LNCaP clone FGC (cell line): ENCODE data around the gene ZRANB1.

ENCODE experiments used
- DNase-seq: peaks from one replicate; pipeline ENCODE4 v3.0.0-alpha.2; 2011; ENCODE audit warnings: low read depth
- H3K4me3 ChIP-seq: 2 replicates; pipeline ENCODE4 v1.5.1; 2011; ENCODE audit warnings: mild to moderate bottlenecking, low read depth, low read length, control low read depth
- CTCF ChIP-seq: IDR thresholded peaks from 2 replicates; pipeline ENCODE4 v1.5.1; 2012; ENCODE audit warnings: mild to moderate bottlenecking; ENCODE audit not compliant: control insufficient read depth, insufficient read depth; ENCODE audit errors: extremely low read depth

ZRANB1 gene

GRCh38 chr10:125030567-125031197 lies 88.8 kb downstream of the ZRANB1 start:
- no peak for DNase-seq
- no peak overlapping the region for H3K4me3 ChIP-seq
- no peak for TF ChIP-seq CTCF

GRCh38 chr10:125032474-125033020 lies 90.6 kb downstream of the ZRANB1 start:
- TF ChIP-seq CTCF = no peak
- DNase-seq = no peak
- H3K4me3 ChIP-seq = no peak overlapping the region

DNA sequence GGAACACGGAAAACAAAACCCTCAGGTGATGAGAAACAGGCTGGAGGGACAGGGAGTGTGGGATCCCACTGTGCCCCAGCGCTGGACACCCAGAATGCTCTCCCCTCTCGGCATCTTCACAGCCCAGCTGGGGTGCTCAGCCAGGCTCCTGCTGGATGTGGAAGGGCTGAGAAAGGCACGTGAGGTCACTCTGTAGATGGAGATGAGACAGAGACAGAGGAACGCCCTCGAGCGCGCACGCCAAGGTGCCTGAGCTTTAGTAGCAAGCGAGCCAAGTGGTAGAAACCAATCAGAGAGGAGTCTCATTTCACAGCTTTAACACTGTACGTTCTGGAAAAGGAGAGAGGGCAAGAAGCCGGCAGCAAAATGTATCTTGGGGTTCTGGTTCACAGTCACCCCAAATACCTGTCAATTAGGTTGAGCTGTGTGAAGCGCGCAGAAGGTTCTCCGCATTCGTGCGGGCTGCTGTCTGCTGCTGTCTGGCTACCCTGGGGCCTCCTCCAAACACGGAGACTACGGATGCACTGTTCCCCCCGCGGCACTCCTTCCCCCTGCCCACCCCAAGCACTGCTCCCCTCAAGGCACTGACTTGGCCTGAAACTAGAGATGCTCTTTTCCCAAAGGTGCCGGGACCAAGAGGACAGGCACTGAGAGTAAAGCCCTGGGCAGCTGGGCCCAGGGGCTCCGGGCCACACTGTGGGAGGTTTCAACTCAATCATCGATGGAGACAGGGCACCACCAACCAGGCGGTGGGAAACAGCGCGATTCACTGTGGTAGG lies 91.4 kb downstream of the ZRANB1 start:
- no peak overlapping the region for H3K4me3 ChIP-seq
- no peak for TF ChIP-seq CTCF
- no peak for DNase-seq

DNA sequence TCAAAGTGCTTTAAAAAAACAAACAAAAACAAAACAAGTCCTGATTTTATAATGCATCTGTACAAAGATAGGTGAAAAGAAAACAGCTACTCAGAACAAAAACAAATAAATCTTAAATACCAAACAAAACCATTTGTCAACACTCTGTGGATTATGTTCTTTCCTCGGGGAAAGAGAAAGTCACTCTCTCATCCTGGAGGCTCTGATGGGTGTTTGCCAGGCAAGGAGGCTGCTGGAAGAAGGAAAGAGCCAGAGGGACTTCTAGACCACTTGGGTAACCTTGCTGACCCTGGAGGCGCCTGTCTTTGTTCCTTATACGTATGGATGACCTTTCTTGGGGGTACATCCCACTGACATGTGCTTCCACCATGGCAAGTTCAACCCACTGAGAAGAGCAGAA lies 92.8 kb downstream of the ZRANB1 start:
- no peak for TF ChIP-seq CTCF
- DNase-seq = peak; percentile 41
- H3K4me3 ChIP-seq = no peak overlapping the region

DNA sequence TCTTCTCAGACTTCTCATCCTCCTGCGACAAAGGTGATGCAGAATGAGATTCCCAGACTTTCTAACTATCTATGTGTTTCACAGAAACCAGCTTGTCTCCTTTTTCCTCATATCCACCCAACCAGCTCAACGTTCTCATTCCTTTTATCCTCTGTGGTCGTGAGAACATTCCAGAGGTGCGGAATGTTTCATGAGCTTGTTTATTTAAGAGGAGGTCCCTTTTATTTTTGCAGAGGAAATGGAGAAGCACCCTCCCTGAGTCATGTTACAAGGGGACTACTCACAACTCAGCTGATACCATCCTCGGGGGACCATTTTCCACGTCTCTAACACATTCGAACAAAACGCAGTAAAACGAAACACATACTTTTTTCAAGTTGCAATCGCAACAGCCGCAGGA lies 93.2 kb downstream of the ZRANB1 start:
- H3K4me3 ChIP-seq = no peak overlapping the region
- TF ChIP-seq CTCF = no peak
- DNase-seq = no peak

DNA sequence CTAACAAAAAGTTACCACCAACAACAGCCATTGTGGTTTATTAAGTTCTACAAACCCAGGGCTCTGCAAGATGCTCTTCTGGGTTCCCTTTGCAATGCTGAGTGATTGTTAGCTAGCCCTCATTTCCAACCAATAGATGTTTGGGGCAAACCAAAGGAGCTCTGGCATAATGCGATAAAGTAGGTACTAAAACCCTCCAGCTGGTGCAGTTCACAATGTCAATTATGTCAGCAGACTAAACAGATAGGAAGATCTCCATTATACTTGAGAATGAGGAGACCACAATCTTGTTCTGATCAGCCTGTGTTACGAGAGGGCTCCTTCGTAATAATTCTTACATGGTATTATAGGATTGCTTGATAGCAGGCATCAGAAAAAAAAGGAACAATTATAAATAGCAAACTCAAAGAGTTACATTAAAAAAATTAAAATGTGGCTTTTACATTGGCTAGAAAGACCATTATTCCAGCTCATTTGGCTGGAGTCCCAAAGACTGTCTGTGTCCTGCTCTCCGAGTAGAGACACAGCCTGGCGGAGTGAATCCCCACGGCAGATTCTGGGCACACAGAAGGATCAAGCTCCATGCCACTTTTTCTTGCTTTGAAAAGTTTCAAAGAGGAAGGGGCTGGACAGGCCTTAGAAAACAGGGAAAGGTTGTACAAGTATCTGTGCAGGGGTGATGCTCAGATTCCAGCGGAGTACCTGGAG lies 93.8 kb downstream of the ZRANB1 start:
- TF ChIP-seq CTCF = no peak
- no peak for DNase-seq
- H3K4me3 ChIP-seq = no peak overlapping the region
